SKM-1 (cell line): ENCODE results near the gene HCFC1R1.

ENCODE experiments used
- DNase-seq: peaks from one replicate; lab custom pipeline; 2025; ENCODE audit not compliant: unreplicated experiment; lab: John Stamatoyannopoulos, UW

HCFC1R1 gene

DNA sequence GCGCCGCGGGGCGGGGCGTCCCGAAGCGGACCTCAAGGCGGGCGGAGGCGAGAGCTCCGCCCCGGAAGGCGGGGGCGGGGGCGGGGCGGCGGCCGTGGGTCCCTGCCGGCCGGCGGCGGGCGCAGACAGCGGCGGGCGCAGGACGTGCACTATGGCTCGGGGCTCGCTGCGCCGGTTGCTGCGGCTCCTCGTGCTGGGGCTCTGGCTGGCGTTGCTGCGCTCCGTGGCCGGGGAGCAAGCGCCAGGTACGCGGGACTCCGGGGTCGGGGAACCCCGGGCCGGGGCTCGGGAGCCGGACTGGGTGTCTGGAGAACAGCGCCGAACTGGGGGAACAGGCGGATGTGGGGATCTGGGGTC is 3.5 kb downstream of the HCFC1R1 start, which contains the start of gene TNFRSF12A:
TSS of gene TNFRSF12A (plus strand) at position 122 of the 357 bp plus-strand sequence. CDS start at position 152, 30 bp downstream.
- DNase-seq: peak; percentile 34

GRCh38 chr16:3019594-3020246 is 4.0 kb downstream of the HCFC1R1 start:
- DNase-seq: no peak

- DNase-seq: no peak
Observed at GRCh38 chr16:3017794-3018506, 5.8 kb downstream of the HCFC1R1 start, which contains the start of gene CLDN6. CLDN6 (minus strand) TSS chr16:3018183; CDS start chr16:3016021, 2,162 bp downstream.

DNA sequence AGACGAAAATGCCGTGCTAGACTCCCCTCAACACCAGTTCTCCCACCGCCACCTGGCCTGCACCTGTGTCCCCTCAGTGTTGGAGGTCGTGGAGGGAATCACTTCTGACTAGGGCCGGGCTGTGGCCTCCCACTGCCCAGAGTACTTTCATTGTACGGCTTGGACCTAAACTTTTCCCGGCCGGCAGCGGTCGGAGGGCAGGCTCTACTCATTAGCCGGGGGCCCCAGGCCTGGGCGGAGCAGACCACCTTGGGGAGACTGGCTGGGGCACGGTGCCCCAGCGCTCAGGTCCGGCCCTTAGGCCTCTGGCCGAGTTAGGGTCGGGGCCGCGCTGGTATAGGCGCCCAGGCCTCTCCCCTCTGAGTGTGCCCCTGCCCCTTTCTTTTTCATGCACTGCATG is 6.4 kb downstream of the HCFC1R1 start:
- no peak for DNase-seq

GRCh38 chr16:3015865-3016521 is 7.7 kb downstream of the HCFC1R1 start:
- DNase-seq: no peak

- DNase-seq: no peak
Observed at GRCh38 chr16:3014971-3015370, 8.8 kb downstream of the HCFC1R1 start.

GRCh38 chr16:3013998-3014690 is 9.6 kb downstream of the HCFC1R1 start:
- no peak for DNase-seq

DNA sequence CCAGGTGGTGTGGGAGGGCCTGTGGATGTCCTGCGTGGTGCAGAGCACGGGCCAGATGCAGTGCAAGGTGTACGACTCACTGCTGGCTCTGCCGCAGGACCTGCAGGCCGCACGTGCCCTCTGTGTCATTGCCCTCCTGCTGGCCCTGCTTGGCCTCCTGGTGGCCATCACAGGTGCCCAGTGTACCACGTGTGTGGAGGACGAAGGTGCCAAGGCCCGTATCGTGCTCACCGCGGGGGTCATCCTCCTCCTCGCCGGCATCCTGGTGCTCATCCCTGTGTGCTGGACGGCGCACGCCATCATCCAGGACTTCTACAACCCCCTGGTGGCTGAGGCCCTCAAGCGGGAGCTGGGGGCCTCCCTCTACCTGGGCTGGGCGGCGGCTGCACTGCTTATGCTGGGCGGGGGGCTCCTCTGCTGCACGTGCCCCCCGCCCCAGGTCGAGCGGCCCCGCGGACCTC is 10.2 kb downstream of the HCFC1R1 start:
- no peak for DNase-seq

GRCh38 chr16:3012828-3013420 is 10.8 kb downstream of the HCFC1R1 start, which contains the start of gene CLDN9:
CLDN9 (plus strand) TSS chr16:3012923; CDS start chr16:3013363, 440 bp downstream.
- DNase-seq: no peak

DNA sequence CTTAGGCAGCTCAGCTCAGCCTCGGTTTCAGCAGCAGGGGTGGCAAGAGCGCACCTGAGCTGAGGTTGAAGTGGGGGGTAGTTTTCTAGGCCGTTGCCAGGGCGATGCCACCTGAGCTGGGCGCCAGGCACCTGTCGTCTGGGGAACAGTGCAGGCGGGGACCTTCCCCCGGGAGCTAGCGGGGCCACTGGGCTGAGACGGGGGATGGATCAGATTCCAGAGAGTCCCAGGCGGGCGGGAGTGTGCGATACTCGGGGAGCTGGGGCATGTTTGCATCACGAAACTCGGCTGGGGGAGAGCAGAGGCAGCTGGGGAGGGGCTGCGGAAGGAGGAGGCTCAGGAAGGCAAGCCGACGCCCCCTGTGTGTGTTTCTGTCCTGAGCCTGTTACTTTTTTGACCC is 11.5 kb downstream of the HCFC1R1 start:
- no peak for DNase-seq

DNA sequence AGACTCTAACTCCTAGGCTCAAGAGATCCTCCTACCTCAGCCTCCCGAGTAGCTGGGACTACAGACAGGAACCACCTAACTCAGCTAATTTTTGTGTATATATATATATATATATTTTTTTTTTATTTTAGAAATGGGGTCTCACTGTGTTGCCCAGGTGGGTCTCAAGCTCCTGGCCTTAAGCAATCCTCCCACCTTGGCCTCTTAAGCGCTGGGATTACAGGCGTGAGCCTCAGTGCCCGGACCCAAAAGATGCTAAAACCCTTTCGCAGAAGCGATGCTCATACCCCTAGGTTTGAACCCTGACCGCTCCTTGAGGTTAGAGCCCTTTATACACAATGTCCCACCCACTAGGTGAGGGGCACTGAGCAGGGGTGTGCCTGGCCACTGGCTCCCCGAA is 13.2 kb downstream of the HCFC1R1 start:
- DNase-seq: no peak

- no peak for DNase-seq
Observed at GRCh38 chr16:3009568-3010390, 14.0 kb downstream of the HCFC1R1 start.

GRCh38 chr16:3008690-3009037 is 15.1 kb downstream of the HCFC1R1 start:
- DNase-seq: no peak

DNA sequence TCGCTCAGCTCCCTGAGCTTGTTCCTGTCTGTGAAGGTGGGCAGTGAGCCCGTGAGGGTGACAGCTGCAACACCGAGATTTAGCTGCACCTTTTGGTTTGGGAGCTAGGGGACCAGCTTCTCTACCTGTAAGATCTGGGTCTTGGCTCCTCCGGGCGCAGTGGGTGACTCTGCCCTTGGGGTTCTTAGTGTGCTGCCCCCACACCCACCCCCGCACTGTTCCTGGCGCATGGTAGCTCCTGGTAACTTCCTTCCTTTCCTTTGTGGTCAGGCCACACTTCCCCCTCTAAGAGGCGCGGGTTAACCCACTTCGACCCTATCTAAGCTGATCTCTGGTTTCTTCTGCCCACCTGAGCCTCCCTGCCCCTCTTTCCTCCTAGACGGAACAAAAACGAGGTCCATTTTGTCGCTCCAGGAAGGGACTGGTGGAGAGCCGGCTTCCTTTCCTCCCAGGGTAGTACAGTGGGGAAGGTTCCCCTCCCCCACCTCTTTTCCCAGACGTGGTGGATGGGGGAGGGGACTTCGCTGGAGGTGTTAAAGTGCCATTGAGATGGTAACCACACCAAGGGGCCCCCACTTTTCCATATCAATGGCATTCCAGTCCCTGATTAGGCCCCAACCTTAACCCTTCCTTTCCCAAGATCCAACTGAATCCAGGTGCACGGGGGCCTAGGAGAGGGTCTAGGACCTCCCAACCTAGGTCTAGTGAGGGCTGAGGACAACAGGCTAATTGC is 15.6 kb downstream of the HCFC1R1 start:
- DNase-seq: peak; percentile 56

DNA sequence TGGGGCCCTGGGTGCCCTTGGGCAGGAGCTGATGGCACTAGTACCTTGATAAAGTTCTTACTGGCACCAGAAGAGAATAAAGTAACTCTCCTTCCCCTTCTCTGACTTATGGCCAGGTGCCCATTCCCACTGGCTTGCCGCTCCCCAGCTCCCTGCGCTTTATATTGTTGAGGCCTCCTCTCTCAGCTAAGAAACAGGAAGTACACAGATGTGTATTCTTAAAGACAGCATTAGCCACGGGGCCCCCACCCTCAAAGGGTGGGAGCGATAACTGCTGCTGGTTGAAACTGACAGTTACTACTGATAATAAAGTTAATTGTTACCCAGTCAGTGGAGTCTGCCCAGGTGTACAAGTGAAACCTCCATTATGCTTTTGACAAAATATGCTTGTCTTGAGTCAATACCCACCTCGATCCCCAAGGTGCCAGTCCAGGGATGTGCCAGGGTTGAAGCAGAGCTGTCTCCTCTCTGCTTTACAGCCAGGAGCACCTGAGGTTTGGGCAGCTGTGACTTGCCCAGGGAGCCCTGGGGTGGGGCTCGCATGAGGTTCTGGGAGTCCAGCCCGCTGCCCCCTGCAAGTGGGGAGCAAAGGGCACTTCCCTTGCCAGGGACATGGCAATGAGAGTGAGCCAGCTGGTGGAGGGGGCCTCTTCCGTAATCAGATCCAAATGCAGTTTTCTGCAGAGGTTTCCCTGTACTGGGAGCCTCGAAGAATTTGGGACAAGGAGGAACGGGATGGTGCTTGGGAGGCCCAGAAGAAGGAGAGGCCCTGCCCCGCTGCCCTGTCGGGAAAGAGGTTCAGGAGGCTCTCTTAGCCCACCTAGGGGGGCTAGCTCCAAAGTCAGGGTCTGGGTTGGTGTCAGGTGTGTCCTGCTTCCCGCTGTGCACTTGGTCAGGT is 16.4 kb downstream of the HCFC1R1 start:
- peak; percentile 21 for DNase-seq

DNA sequence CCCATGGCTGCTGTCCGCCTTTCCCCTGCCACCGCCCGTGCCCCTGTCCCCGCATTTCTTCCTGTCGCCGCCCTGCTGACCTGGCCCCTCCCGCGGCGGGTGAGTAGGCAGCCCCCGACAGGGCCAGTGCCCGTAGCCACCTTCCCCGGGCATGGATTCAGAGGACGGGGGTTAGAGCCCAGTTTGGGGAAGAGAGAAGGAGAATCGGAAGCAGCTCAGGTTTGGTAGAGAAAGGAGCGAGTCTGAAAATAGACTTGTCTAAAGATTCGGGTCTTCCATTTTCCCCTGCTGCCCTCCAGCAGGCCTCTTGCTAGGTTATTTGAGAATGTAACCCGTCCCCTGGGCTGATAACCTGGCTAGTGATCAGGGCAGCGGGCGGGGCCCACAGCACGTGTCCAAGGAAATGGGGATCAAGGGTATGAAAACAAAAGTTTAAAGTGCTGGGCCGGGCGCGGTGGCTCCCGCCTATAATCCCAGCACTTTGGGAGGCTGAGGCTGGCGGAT is 18.9 kb downstream of the HCFC1R1 start:
- no peak for DNase-seq

DNA sequence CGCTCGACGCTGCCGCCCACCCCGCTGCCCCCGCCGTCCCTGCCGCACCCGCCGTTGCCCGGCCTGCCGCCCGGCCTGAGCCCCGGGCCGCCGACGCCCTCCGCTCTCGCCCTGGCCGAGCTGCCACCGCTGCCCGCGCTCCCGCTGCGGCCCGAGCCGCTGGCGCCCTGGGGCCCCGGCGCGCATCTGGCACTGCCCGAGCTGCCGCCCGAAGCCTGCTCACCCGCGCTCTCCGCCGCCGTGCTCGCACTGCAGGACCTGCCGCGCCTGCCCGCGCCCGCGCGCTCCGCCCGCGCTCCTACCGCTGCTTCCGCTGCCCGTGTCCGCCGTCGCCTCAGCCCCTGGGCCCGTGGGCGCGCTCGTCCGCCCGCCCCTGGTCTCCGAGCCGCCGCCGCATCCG is 19.4 kb downstream of the HCFC1R1 start:
- DNase-seq: no peak

GRCh38 chr16:3003582-3004270 is 20.0 kb downstream of the HCFC1R1 start:
- peak; percentile 98 for DNase-seq
